Keratinocyte (primary cell): ENCODE results near the gene ARHGAP9. TPM values are rescaled to one million over a fixed set of nuclear protein-coding genes. Genes with fewer than 3 reads are reported as not detected.

Source experiments
- DNase-seq: peaks from one replicate; pipeline ENCODE4 v3.0.0-alpha.2; 2011; ENCODE audit warnings: low read depth, missing footprints, low spot score
- FAIRE-seq: peaks from 2 replicates; lab custom pipeline; 2011; peaks lifted over from hg19 to GRCh38; lab: Jason Lieb, UNC
- H2AFZ ChIP-seq: 2 replicates; pipeline ENCODE4 v1.6.0; 2012; ENCODE audit warnings: low read length, control low read depth, inconsistent platforms; ENCODE audit not compliant: control insufficient read depth
- H3K27ac ChIP-seq: 2 replicates; pipeline ENCODE4 v1.5.1; 2011; ENCODE audit warnings: low read length; ENCODE audit not compliant: control insufficient read depth, insufficient read depth
- H3K27me3 ChIP-seq: 3 replicates; pipeline ENCODE4 v1.6.0; 2011; ENCODE audit warnings: low read length; ENCODE audit not compliant: control insufficient read depth, insufficient read depth; ENCODE audit errors: extremely low read depth
- H3K36me3 ChIP-seq, 2 experiments: 2 replicates in 1 of 2; 3 replicates in 1 of 2; pipeline ENCODE4 v1.5.1; 2011; ENCODE audit warnings: low read length in 2 of 2, mild to moderate bottlenecking in 1 of 2; ENCODE audit not compliant: control insufficient read depth in 2 of 2, insufficient read depth in 2 of 2; ENCODE audit errors: extremely low read depth in 1 of 2
- H3K4me1 ChIP-seq: 3 replicates; pipeline ENCODE4 v1.5.1; 2011; ENCODE audit warnings: low read length; ENCODE audit not compliant: control insufficient read depth, insufficient read depth; ENCODE audit errors: extremely low read depth
- H3K4me2 ChIP-seq: 3 replicates; pipeline ENCODE4 v1.6.0; 2011; ENCODE audit warnings: low read depth, low read length; ENCODE audit not compliant: control insufficient read depth, insufficient read depth; ENCODE audit errors: extremely low read depth
- H3K4me3 ChIP-seq, 3 experiments: fragments of 200-600 bp in 1 of 3; sonication (generic) in 1 of 3; 2 replicates in 2 of 3; 3 replicates in 1 of 3; pipeline ENCODE4 v1.5.1; 2011 to 2016; ENCODE audit warnings: low read length in 3 of 3, mild to moderate bottlenecking in 3 of 3, control low read depth in 2 of 3, inconsistent platforms in 1 of 3, low read depth in 1 of 3, mixed read lengths in 1 of 3, mixed run types in 1 of 3, moderate library complexity in 1 of 3; ENCODE audit not compliant: control insufficient read depth in 2 of 3, insufficient read depth in 2 of 3; ENCODE audit errors: extremely low read depth in 1 of 3
- H3K79me2 ChIP-seq: 2 replicates; pipeline ENCODE4 v1.6.0; 2012; ENCODE audit warnings: low read length; ENCODE audit not compliant: control insufficient read depth, insufficient read depth
- H3K9ac ChIP-seq: 3 replicates; pipeline ENCODE4 v1.6.0; 2011; ENCODE audit warnings: low read length; ENCODE audit not compliant: control insufficient read depth, insufficient read depth; ENCODE audit errors: extremely low read depth
- H3K9me1 ChIP-seq: 3 replicates; pipeline ENCODE4 v1.6.0; 2011; ENCODE audit warnings: low read length; ENCODE audit not compliant: control insufficient read depth, insufficient read depth; ENCODE audit errors: extremely low read depth
- H3K9me3 ChIP-seq: 2 replicates; pipeline ENCODE4 v1.5.1; 2012; ENCODE audit warnings: low read depth, low read length; ENCODE audit not compliant: control insufficient read depth
- H4K20me1 ChIP-seq: 3 replicates; pipeline ENCODE4 v1.6.0; 2011; ENCODE audit warnings: low read length; ENCODE audit not compliant: control insufficient read depth, insufficient read depth; ENCODE audit errors: extremely low read depth
- CTCF ChIP-seq, 3 experiments: IDR thresholded peaks in 1 of 3; conservative IDR thresholded peaks in 1 of 3; optimal IDR thresholded peaks in 1 of 3; 2 replicates in 2 of 3; 3 replicates in 1 of 3; pipeline versions ENCODE3 to v1.5.1; 2011; ENCODE audit warnings: low read length in 3 of 3, mild to moderate bottlenecking in 3 of 3, moderate library complexity in 2 of 3, control low read depth in 1 of 3, inconsistent platforms in 1 of 3; ENCODE audit not compliant: insufficient read depth in 2 of 3; ENCODE audit errors: extremely low read depth in 1 of 3
- EZH2 ChIP-seq: IDR thresholded peaks from one replicate; pipeline ENCODE4 v1.6.1; 2012; ENCODE audit warnings: inconsistent platforms, mild to moderate bottlenecking, low read length, moderate library complexity
- dilution Hi-C: fragments of 300-500 bp; cut with MboI; formaldehyde crosslinking; loops from one replicate; pipeline ENCODE4 v1.7.0; 2020; ENCODE audit warnings: low sequenced_read_pairs; ENCODE audit not compliant: extremely low pct_ligation_motif_present
- polyA minus RNA-seq, 3 experiments: library from RNA; depleted of rRNA, polyadenylated mRNA; stranded (reverse); fragments of >200 nt; gene quantifications; 1 replicate in 1 of 3; 2 replicates in 1 of 3; 3 replicates in 1 of 3; pipeline ENCODE4 v1.2.3, GENCODE V29; 2011
- polyA plus RNA-seq, 5 experiments: library from polyadenylated mRNA; depleted of rRNA in 3 of 5; stranded (reverse) in 3 of 5; stranded (forward) in 1 of 5; unstranded in 1 of 5; fragments of >200 nt; gene quantifications; 1 replicate in 1 of 5; 2 replicates in 3 of 5; 3 replicates in 1 of 5; pipeline versions ENCODE4 v1.2.1 to v1.2.3, GENCODE V29; 2011 to 2012; ENCODE audit warnings: missing spikeins in 2 of 5, low read depth in 1 of 5, low replicate concordance in 1 of 5

The ARHGAP9 gene
- polyA plus RNA-seq = 0.15 TPM in 1 of 3 replicates, not detected in the others
- polyA plus RNA-seq (2011; ENCODE audit: low read depth) = not detected
- not detected in 2 replicates for polyA plus RNA-seq (2011; cell fraction: cytosol; rRNA removed)
- not detected in 2 replicates for polyA plus RNA-seq (2011; cell fraction: nucleus; rRNA removed)
- not detected in 2 replicates for polyA plus RNA-seq (2012; ENCODE audit: low replicate concordance)
- not detected in 3 replicates for polyA minus RNA-seq
- polyA minus RNA-seq (2011; cell fraction: cytosol; rRNA and poly(A)+ RNA removed) = not detected
- not detected in 2 replicates for polyA minus RNA-seq (2011; cell fraction: nucleus; rRNA and poly(A)+ RNA removed)

DNA sequence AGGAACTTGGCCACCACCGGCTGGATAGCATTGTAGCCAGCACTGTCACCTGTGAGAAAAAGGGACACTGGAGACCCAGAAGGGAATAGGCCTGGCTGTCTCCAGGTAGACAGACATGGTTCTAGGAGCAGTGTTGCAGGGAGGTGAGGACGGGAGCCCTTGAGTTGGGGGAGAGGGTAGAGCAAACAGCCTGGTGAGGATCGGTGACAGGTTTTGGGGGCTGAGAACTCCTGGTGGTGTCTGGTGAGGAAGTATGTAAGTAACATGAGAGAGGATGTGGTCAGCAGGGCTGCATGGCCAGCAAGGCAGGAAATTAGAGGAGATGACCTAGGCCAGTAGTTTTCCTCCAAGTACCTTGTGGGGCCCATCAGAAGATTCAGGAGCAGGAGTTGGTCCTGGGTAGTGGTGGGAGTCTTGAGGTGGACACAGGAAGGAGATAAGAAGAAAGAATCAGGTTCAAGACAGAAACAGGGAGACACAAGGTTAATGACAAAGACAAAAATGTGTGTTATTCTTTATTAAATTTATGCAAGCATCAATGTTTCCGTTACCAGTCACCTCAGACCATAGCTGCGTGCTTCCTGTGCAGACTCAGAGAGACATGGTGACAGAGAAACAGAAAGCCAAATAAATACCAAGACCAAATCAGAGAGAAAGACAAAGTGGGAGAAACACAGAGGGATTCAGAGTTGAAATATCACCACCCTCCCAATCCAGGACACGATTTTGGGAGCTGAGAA is at the start of gene ARHGAP9:
Gene ARHGAP9, minus strand, starts transcription at position 491 of the 740 bp plus-strand sequence. Its CDS starts 460 bp downstream, at position 31.
- H3K27ac ChIP-seq = no peak within 1 kb of the TSS
- no peak within 1 kb of the TSS for H2AFZ ChIP-seq
- no peak within 1 kb of the TSS for H3K9ac ChIP-seq
- dilution Hi-C loops = no loop called here
- H3K79me2 ChIP-seq = no peaks in the 10 kb centered on the region
- no peak within 1 kb of the TSS for H3K4me3 ChIP-seq
- TF ChIP-seq EZH2 (no peak), CTCF (optimal IDR thresholded peaks at IDR 0.05 in 1 of 3, IDR thresholded peaks at IDR 0.05 in 1 of 3, conservative IDR thresholded peaks at IDR 0.05 in 1 of 3; ENCODE audit: extremely low read depth in 1 of 3, insufficient read depth in 2 of 3, low read length in 3 of 3) (no peak)
- no peak within 1 kb of the TSS for H3K4me2 ChIP-seq
- no peaks in the 10 kb centered on the region for H4K20me1 ChIP-seq
- peaks cover 3% of the 10 kb centered on the region for H3K4me1 ChIP-seq
- DNase-seq (no peak), FAIRE-seq (no peak)
- H3K9me1 ChIP-seq = no peaks in the 10 kb centered on the region
- H3K27me3 ChIP-seq = peaks cover 51% of the 10 kb centered on the region
- no peaks in the 10 kb centered on the region for H3K36me3 ChIP-seq
- no peaks in the 10 kb centered on the region for H3K9me3 ChIP-seq

- H3K36me3 ChIP-seq = peaks cover 52 to 54% of the 10 kb centered on the region in 2 experiments
- dilution Hi-C loops = no loop called here
- peaks cover 2% of the 10 kb centered on the region for H3K9me1 ChIP-seq
- peaks cover 5% of the 10 kb centered on the region for H4K20me1 ChIP-seq
- H3K79me2 ChIP-seq = peaks cover 14% of the 10 kb centered on the region
- peaks cover 10% of the 10 kb centered on the region for H3K4me1 ChIP-seq
- no peak overlapping the region for H3K27ac ChIP-seq
- no peak overlapping the region for H2AFZ ChIP-seq
- no peaks in the 10 kb centered on the region for H3K9me3 ChIP-seq
- TF ChIP-seq CTCF (optimal IDR thresholded peaks at IDR 0.05 in 1 of 3, IDR thresholded peaks at IDR 0.05 in 1 of 3, conservative IDR thresholded peaks at IDR 0.05 in 1 of 3; ENCODE audit: extremely low read depth in 1 of 3, insufficient read depth in 2 of 3, low read length in 3 of 3) (no peak), EZH2 (no peak)
- H3K4me2 ChIP-seq = no peak overlapping the region
- FAIRE-seq (no peak), DNase-seq (no peak)
- no peaks in the 10 kb centered on the region for H3K27me3 ChIP-seq
- H3K4me3 ChIP-seq = no peak overlapping the region
- no peak overlapping the region for H3K9ac ChIP-seq
These were observed 49.3 kb upstream of the ARHGAP9 start for GRCh38 chr12:57528831-57529555.
